Neuronal stem cell (in vitro differentiated cells): Measurements from ENCODE around the gene RNF123.
A peak's percentile ranks its signal among the peaks of the same experiment; 100 is the strongest.

ENCODE experiments used
- DNase-seq: peaks from one replicate; pipeline ENCODE4 v3.0.0-alpha.2; 2013; ENCODE audit warnings: low spot score
- H2AFZ ChIP-seq: one replicate; pipeline ENCODE4 v1.6.1; 2013; ENCODE audit warnings: mild to moderate bottlenecking, low read length, inconsistent platforms
- H2AK5ac ChIP-seq: 2 replicates; pipeline ENCODE4 v1.6.1; 2013; ENCODE audit warnings: low read depth, mild to moderate bottlenecking, inconsistent platforms, low read length, moderate library complexity, mixed read lengths
- H2BK120ac ChIP-seq: 2 replicates; pipeline ENCODE4 v1.6.1; 2013; ENCODE audit warnings: low read depth, mild to moderate bottlenecking, inconsistent platforms, low read length, moderate library complexity, mixed read lengths
- H2BK12ac ChIP-seq: one replicate; pipeline ENCODE4 v1.6.1; 2013; ENCODE audit warnings: low read length, inconsistent platforms
- H2BK15ac ChIP-seq: 2 replicates; pipeline ENCODE4 v1.6.1; 2013; ENCODE audit warnings: mild to moderate bottlenecking, low read length, inconsistent platforms, mixed read lengths
- H2BK5ac ChIP-seq: one replicate; pipeline ENCODE4 v1.6.1; 2013; ENCODE audit warnings: inconsistent platforms, mild to moderate bottlenecking, low read length, moderate library complexity
- H3K14ac ChIP-seq: one replicate; pipeline ENCODE4 v1.6.1; 2013; ENCODE audit warnings: low read length, inconsistent platforms
- H3K18ac ChIP-seq: 2 replicates; pipeline ENCODE4 v1.6.1; 2013; ENCODE audit warnings: low read length, inconsistent platforms
- H3K23ac ChIP-seq: 2 replicates; pipeline ENCODE4 v1.6.1; 2013; ENCODE audit warnings: low read depth, mild to moderate bottlenecking, mixed read lengths, low read length, inconsistent platforms; ENCODE audit not compliant: poor library complexity
- H3K27ac ChIP-seq: replicated peaks from 3 replicates; pipeline ENCODE4 v1.5.1; 2013; ENCODE audit warnings: low read length, inconsistent platforms
- H3K27me3 ChIP-seq, 3 experiments: 2 replicates each; pipeline ENCODE4 v1.6.1; 2013; ENCODE audit warnings: low read length in 3 of 3, mild to moderate bottlenecking in 2 of 3, inconsistent platforms in 1 of 3, low read depth in 1 of 3, mixed read lengths in 1 of 3, moderate library complexity in 1 of 3; ENCODE audit not compliant: control insufficient read depth in 3 of 3, insufficient read depth in 3 of 3
- H3K36me3 ChIP-seq, 2 donors: replicated peaks in 1 of 2; 2 replicates each; pipeline ENCODE4 v1.6.1; 2013; ENCODE audit warnings: low read length in 2 of 2; ENCODE audit not compliant: control insufficient read depth in 2 of 2, insufficient read depth in 2 of 2
- H3K4ac ChIP-seq: 2 replicates; pipeline ENCODE4 v1.6.1; 2013; ENCODE audit warnings: inconsistent platforms, mild to moderate bottlenecking, low read length, moderate library complexity
- H3K4me1 ChIP-seq, 2 donors: 1 replicate in 1 of 2; 2 replicates in 1 of 2; pipeline ENCODE4 v1.6.1; 2013; ENCODE audit warnings: low read length in 2 of 2, low read depth in 1 of 2; ENCODE audit not compliant: control insufficient read depth in 2 of 2, insufficient read depth in 1 of 2
- H3K4me2 ChIP-seq: one replicate; pipeline ENCODE4 v1.6.1; 2013; ENCODE audit warnings: mild to moderate bottlenecking, low read length, inconsistent platforms; ENCODE audit not compliant: insufficient read depth, poor library complexity, severe bottlenecking
- H3K4me3 ChIP-seq, 2 donors: 2 replicates each; pipeline ENCODE4 v1.5.1; 2013; ENCODE audit warnings: low read length in 2 of 2, mild to moderate bottlenecking in 2 of 2, inconsistent platforms in 1 of 2, moderate library complexity in 1 of 2
- H3K79me1 ChIP-seq: one replicate; pipeline ENCODE4 v1.6.1; 2013; ENCODE audit warnings: low read depth, mild to moderate bottlenecking, inconsistent platforms, low read length, moderate library complexity
- H3K9ac ChIP-seq: one replicate; pipeline ENCODE4 v1.6.1; 2013; ENCODE audit warnings: mild to moderate bottlenecking, low read depth, low read length, inconsistent platforms; ENCODE audit not compliant: poor library complexity
- H3K9me3 ChIP-seq, 2 donors: replicated peaks in 1 of 2; 2 replicates each; pipeline versions ENCODE3 to v1.6.1; 2013; ENCODE audit warnings: low read length in 2 of 2, mild to moderate bottlenecking in 2 of 2, inconsistent platforms in 1 of 2, low read depth in 1 of 2, mixed read lengths in 1 of 2, moderate library complexity in 1 of 2; ENCODE audit not compliant: control insufficient read depth in 2 of 2, insufficient read depth in 1 of 2
- H4K8ac ChIP-seq: one replicate; pipeline ENCODE4 v1.6.1; 2013; ENCODE audit warnings: low read depth, mild to moderate bottlenecking, inconsistent platforms, low read length, moderate library complexity
- H4K91ac ChIP-seq: one replicate; pipeline ENCODE4 v1.6.1; 2013; ENCODE audit warnings: low read length, low read depth, mild to moderate bottlenecking, inconsistent platforms; ENCODE audit not compliant: poor library complexity
- WGBS, 2 donors: extraction: QIAGEN DNeasy Blood & Tissue Kit; methylation state at CpG; one replicate each; pipeline ENCODE4 v1.1.7; 2013; ENCODE audit warnings: missing lambda C conversion rate in 2 of 2, mixed read lengths in 1 of 2; ENCODE audit not compliant: insufficient read length in 2 of 2, insufficient replicate concordance in 1 of 2; ENCODE audit errors: extremely low coverage in 2 of 2; 5-methylcytosine and 5-hydroxymethylcytosine counted together

RNF123 gene

DNA sequence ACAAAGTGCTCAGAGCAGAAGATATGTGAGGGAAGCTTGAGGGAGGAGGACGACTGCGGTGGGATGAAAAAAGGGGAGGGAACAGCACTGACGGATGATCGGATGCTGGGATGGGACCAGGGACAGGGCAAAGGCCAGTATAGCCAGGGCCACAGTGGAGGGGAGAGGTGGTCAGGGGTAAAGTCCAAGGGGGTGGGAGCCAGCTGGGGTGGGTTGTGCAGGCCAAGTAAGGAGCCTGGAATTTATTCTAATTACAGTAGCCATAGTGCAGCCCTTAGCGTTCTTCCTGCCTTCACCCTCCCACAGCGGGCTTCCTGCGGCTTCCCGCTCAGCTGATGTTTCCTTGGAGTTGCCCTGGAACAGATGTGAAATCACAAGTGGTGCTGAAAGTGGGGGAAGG is 22.8 kb upstream of the RNF123 start:
- Histone ChIP-seq H2BK12ac (no peak overlapping the region), H2AFZ (no peak overlapping the region), H3K4me2 (no peak overlapping the region), H3K36me3 (no peaks in the 10 kb centered on the region), H3K23ac (no peak overlapping the region), H3K14ac (no peak overlapping the region), H4K91ac (no peak overlapping the region), H3K9me3 (no peaks in the 10 kb centered on the region), H3K4ac (no peak overlapping the region), H2BK15ac (no peak overlapping the region), H2BK5ac (no peak overlapping the region), H3K4me3 (no peak overlapping the region), H3K27ac (no peak overlapping the region), H4K8ac (no peak overlapping the region), H3K79me1 (no peaks in the 10 kb centered on the region), H2AK5ac (no peak overlapping the region), H3K9ac (no peak overlapping the region), H3K27me3 (no peaks in the 10 kb centered on the region), H3K4me1 (peaks cover 0 to 2% of the 10 kb centered on the region in 2 donors), H3K18ac (no peak overlapping the region), H2BK120ac (no peak overlapping the region)
- no peak for DNase-seq
- no CpG with 5 or more reads among the region's 8 CpGs for WGBS, 2 donors

DNA sequence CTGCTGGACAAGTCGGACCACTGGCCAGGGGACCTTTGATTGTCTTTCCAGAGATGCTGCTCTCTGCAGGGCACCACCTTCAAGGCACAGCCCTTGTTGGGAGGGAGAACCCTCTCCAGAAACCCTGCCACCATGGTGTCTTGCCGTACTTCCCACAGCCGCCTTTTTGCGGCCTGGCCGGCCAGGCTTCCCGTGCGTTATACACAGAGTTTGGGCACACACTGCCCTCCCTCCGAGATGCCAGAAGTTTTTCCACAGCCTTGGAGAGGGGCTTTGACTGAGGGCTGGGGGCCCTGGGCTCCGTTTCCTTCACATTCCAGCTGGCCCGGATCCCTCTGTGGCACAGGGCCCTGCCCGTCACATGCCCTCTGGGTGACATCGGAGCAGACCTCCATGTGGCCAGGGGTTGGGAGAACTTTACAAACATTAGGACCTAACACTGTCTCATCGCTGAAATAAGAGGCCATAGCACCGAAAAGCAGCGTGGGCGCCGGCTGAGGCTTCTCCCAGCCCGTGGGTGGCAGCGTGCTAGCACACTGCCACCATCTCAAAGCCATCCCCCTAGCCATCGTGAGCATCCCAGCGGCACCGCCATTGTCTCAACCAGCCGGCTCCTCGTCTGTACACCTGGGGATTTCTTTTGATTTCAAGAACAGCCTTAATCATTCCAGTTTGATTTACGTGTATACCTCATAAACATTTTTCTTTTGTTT is 21.5 kb upstream of the RNF123 start:
- Histone ChIP-seq H3K9me3 (no peaks in the 10 kb centered on the region), H3K23ac (no peak overlapping the region), H3K79me1 (no peaks in the 10 kb centered on the region), H3K4me2 (no peak overlapping the region), H3K9ac (peak overlapping the region; percentile 9), H2BK12ac (no peak overlapping the region), H2BK15ac (peak overlapping the region; percentile 31), H3K36me3 (no peaks in the 10 kb centered on the region), H2AK5ac (peak overlapping the region; percentile 58), H3K18ac (no peak overlapping the region), H4K8ac (no peak overlapping the region), H2BK120ac (no peak overlapping the region), H3K14ac (no peak overlapping the region), H2BK5ac (no peak overlapping the region), H3K4ac (no peak overlapping the region), H3K27ac (no peak overlapping the region), H3K4me3 (no peak overlapping the region), H4K91ac (no peak overlapping the region), H2AFZ (no peak overlapping the region), H3K27me3 (no peaks in the 10 kb centered on the region), H3K4me1 (peaks cover 0 to 2% of the 10 kb centered on the region in 2 donors)
- no CpG with 5 or more reads among the region's 25 CpGs for WGBS, 2 donors
- no peak for DNase-seq

DNA sequence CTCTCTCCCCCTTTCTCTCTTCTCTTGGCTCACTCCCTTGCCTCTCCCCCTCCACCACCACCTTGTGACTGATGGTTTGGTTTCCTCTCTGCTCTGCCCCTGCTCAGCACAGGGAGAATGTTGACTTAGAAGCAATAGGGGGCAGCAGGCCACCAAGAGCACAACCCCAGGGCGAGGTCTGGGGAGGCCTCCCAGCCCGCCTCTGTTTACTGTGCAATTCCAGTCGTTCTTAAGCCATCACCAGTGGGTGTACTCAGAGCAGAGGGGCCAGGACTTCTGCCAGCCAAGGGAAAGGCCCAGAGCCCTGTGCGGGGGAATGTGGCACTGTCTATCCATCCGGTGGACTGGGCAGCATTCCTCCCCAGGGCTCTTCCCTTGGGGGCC is 21.0 kb upstream of the RNF123 start:
- Histone ChIP-seq H2BK120ac (no peak overlapping the region), H3K4me2 (no peak overlapping the region), H4K8ac (no peak overlapping the region), H2AK5ac (peak overlapping the region; percentile 58), H3K4me3 (no peak overlapping the region), H3K18ac (no peak overlapping the region), H2BK5ac (no peak overlapping the region), H3K14ac (no peak overlapping the region), H2AFZ (no peak overlapping the region), H2BK15ac (no peak overlapping the region), H3K27me3 (no peaks in the 10 kb centered on the region), H2BK12ac (no peak overlapping the region), H3K23ac (no peak overlapping the region), H4K91ac (no peak overlapping the region), H3K4me1 (peaks cover 2 to 4% of the 10 kb centered on the region in 2 donors), H3K27ac (no peak overlapping the region), H3K9me3 (no peaks in the 10 kb centered on the region), H3K9ac (no peak overlapping the region), H3K36me3 (no peaks in the 10 kb centered on the region), H3K4ac (no peak overlapping the region), H3K79me1 (peaks cover 4% of the 10 kb centered on the region)
- DNase-seq: no peak
- no CpG with 5 or more reads among the region's 5 CpGs for WGBS, 2 donors

DNA sequence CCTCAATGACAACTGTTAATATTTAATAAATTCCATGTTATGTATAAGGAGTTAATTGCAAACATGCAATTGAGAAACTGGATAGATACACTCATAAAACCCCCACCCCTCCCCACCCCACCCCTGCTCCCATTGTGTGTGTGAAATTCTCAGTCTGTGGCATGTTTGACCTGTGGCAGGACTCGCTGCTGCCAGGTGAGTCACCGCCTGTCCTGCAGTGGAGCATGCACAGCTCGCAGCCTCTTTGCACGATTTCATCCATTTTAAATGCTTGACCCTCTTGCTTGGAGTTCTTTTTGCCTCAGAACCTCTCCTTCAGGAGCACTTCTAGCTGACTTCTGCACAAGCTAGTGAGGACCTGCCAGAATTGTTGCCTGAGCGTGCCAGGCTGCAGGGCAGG is 20.5 kb upstream of the RNF123 start:
- Histone ChIP-seq H3K4me1 (peaks cover 2 to 4% of the 10 kb centered on the region in 2 donors), H3K79me1 (peaks cover 4% of the 10 kb centered on the region), H3K4me2 (no peak overlapping the region), H2AFZ (no peak overlapping the region), H2AK5ac (no peak overlapping the region), H3K18ac (no peak overlapping the region), H2BK15ac (no peak overlapping the region), H2BK5ac (no peak overlapping the region), H3K23ac (no peak overlapping the region), H3K14ac (no peak overlapping the region), H3K36me3 (no peaks in the 10 kb centered on the region), H3K9me3 (no peaks in the 10 kb centered on the region), H2BK120ac (no peak overlapping the region), H3K27me3 (no peaks in the 10 kb centered on the region), H2BK12ac (no peak overlapping the region), H3K4ac (no peak overlapping the region), H3K4me3 (no peak overlapping the region), H3K9ac (no peak overlapping the region), H3K27ac (no peak overlapping the region), H4K8ac (no peak overlapping the region), H4K91ac (no peak overlapping the region)
- no CpG with 5 or more reads among the region's 5 CpGs for WGBS, 2 donors
- DNase-seq: no peak
